H9 (cell line): ENCODE data around the gene RTL5. TPM values are rescaled to one million over a fixed set of nuclear protein-coding genes. Genes with fewer than 3 reads are reported as not detected.

Experiments
- DNase-seq: peaks from one replicate; pipeline ENCODE4 v3.0.0-alpha.2; 2017
- H2AFZ ChIP-seq: one replicate; pipeline ENCODE4 v1.6.1; 2013; ENCODE audit warnings: mild to moderate bottlenecking, low read length, control low read depth, moderate library complexity
- H2AK5ac ChIP-seq: 2 replicates; pipeline ENCODE4 v1.6.1; 2013; ENCODE audit warnings: low read length, control low read depth, mixed read lengths; ENCODE audit not compliant: insufficient read length
- H2BK120ac ChIP-seq: one replicate; pipeline ENCODE4 v1.6.1; 2013; ENCODE audit warnings: low read depth, mild to moderate bottlenecking, low read length, control low read depth, inconsistent platforms; ENCODE audit not compliant: poor library complexity, severe bottlenecking
- H2BK12ac ChIP-seq: 2 replicates; pipeline ENCODE4 v1.6.1; 2013; ENCODE audit warnings: low read length, control low read depth, mixed read lengths, low read depth; ENCODE audit not compliant: insufficient read length
- H2BK15ac ChIP-seq: 2 replicates; pipeline ENCODE4 v1.6.1; 2013; ENCODE audit warnings: low read depth, low read length, control low read depth
- H2BK20ac ChIP-seq: one replicate; pipeline ENCODE4 v1.6.1; 2013; ENCODE audit warnings: low read depth, mild to moderate bottlenecking, low read length, control low read depth, inconsistent platforms; ENCODE audit not compliant: poor library complexity, severe bottlenecking
- H2BK5ac ChIP-seq: 2 replicates; pipeline ENCODE4 v1.6.1; 2013; ENCODE audit warnings: low read length, control low read depth, mixed read lengths; ENCODE audit not compliant: insufficient read length
- H3K14ac ChIP-seq: 2 replicates; pipeline ENCODE4 v1.6.1; 2013; ENCODE audit warnings: low read length, control low read depth; ENCODE audit not compliant: insufficient read depth
- H3K18ac ChIP-seq: 2 replicates; pipeline ENCODE4 v1.6.1; 2013; ENCODE audit warnings: low read depth, mild to moderate bottlenecking, mixed read lengths, low read length, control low read depth; ENCODE audit not compliant: insufficient read length
- H3K23ac ChIP-seq: 2 replicates; pipeline ENCODE4 v1.6.1; 2013; ENCODE audit warnings: low read length, control low read depth, mixed read lengths, low read depth; ENCODE audit not compliant: insufficient read length
- H3K23me2 ChIP-seq: 2 replicates; pipeline ENCODE4 v1.6.1; 2013; ENCODE audit warnings: low read depth, mild to moderate bottlenecking, mixed read lengths, low read length, control low read depth; ENCODE audit not compliant: insufficient read length, poor library complexity, severe bottlenecking
- H3K27ac ChIP-seq: 2 replicates; pipeline ENCODE4 v1.5.1; 2013; ENCODE audit warnings: low read length, control low read depth, mixed read lengths, low read depth; ENCODE audit not compliant: insufficient read length
- H3K27me3 ChIP-seq: 2 replicates; pipeline ENCODE4 v1.6.1; 2013; ENCODE audit warnings: low read length, control low read depth, inconsistent platforms; ENCODE audit not compliant: insufficient read depth
- H3K4ac ChIP-seq: 2 replicates; pipeline ENCODE4 v1.6.1; 2013; ENCODE audit warnings: low read depth, mild to moderate bottlenecking, control low read depth, inconsistent platforms, low read length, moderate library complexity
- H3K4me1 ChIP-seq: 2 replicates; pipeline ENCODE4 v1.6.1; 2013; ENCODE audit warnings: low read length, control low read depth, inconsistent platforms; ENCODE audit not compliant: insufficient read depth
- H3K4me2 ChIP-seq: 2 replicates; pipeline ENCODE4 v1.6.1; 2013; ENCODE audit warnings: low read length, control low read depth, mixed read lengths; ENCODE audit not compliant: insufficient read length, insufficient read depth
- H3K56ac ChIP-seq: 2 replicates; pipeline ENCODE4 v1.6.1; 2013; ENCODE audit warnings: low read depth, mild to moderate bottlenecking, mixed read lengths, low read length, control low read depth; ENCODE audit not compliant: insufficient read length
- H3K79me1 ChIP-seq: 2 replicates; pipeline ENCODE4 v1.6.1; 2013; ENCODE audit warnings: low read depth, mild to moderate bottlenecking, moderate library complexity, low read length, control low read depth, inconsistent platforms; ENCODE audit not compliant: insufficient read depth, poor library complexity, severe bottlenecking
- H3K79me2 ChIP-seq: 2 replicates; pipeline ENCODE4 v1.6.1; 2013; ENCODE audit warnings: low read length, control low read depth, inconsistent platforms; ENCODE audit not compliant: insufficient read depth
- H3K9ac ChIP-seq: 2 replicates; pipeline ENCODE4 v1.6.1; 2013; ENCODE audit warnings: low read length, control low read depth, mixed read lengths; ENCODE audit not compliant: insufficient read length; ENCODE audit errors: extremely low read depth
- H3K9me3 ChIP-seq: one replicate; pipeline ENCODE4 v1.6.1; 2013; ENCODE audit warnings: low read depth, low read length, inconsistent platforms; ENCODE audit not compliant: control insufficient read depth
- H3T11ph ChIP-seq: one replicate; pipeline ENCODE4 v1.6.1; 2013; ENCODE audit warnings: mild to moderate bottlenecking, low read length, control low read depth, inconsistent platforms
- H4K20me1 ChIP-seq: one replicate; pipeline ENCODE4 v1.6.1; 2013; ENCODE audit not compliant: control insufficient read depth, insufficient read length, insufficient read depth
- H4K5ac ChIP-seq: 2 replicates; pipeline ENCODE4 v1.6.1; 2013; ENCODE audit warnings: low read depth, mild to moderate bottlenecking, mixed read lengths, low read length, control low read depth; ENCODE audit not compliant: insufficient read length
- H4K8ac ChIP-seq: replicated peaks from 2 replicates; pipeline ENCODE4 v1.6.1; 2013; ENCODE audit warnings: low read length, control low read depth, mixed read lengths, low read depth; ENCODE audit not compliant: insufficient read length
- H4K91ac ChIP-seq: 2 replicates; pipeline ENCODE4 v1.6.1; 2013; ENCODE audit warnings: low read depth, mild to moderate bottlenecking, moderate library complexity, mixed read lengths, low read length, control low read depth; ENCODE audit not compliant: insufficient read length
- H3K27ac Mint-ChIP-seq, 3 experiments: 2 replicates in 2 of 3; 3 replicates in 1 of 3; pipeline ENCODE4 v1.8.0; 2020 to 2021; ENCODE audit warnings: mixed read lengths in 3 of 3, mild to moderate bottlenecking in 1 of 3, moderate library complexity in 1 of 3
- H3K27me3 Mint-ChIP-seq: 2 replicates; pipeline ENCODE4 v1.8.0; 2021; ENCODE audit warnings: low read depth, mild to moderate bottlenecking, moderate library complexity, mixed read lengths
- H3K36me3 Mint-ChIP-seq, 3 experiments: 2 replicates in 2 of 3; 3 replicates in 1 of 3; pipeline ENCODE4 v1.8.0; 2020 to 2021; ENCODE audit warnings: low read depth in 3 of 3, mixed read lengths in 3 of 3; ENCODE audit not compliant: insufficient read depth in 1 of 3
- H3K4me1 Mint-ChIP-seq, 2 experiments: 2 replicates each; pipeline ENCODE4 v1.8.0; 2020; ENCODE audit warnings: mixed read lengths in 2 of 2
- H3K4me3 Mint-ChIP-seq, 2 experiments: 2 replicates in 1 of 2; 3 replicates in 1 of 2; pipeline ENCODE4 v1.8.0; 2020 to 2021; ENCODE audit warnings: mild to moderate bottlenecking in 2 of 2, mixed read lengths in 2 of 2, moderate library complexity in 1 of 2
- H3K9me3 Mint-ChIP-seq, 2 experiments: 2 replicates in 1 of 2; 3 replicates in 1 of 2; pipeline ENCODE4 v1.8.0; 2020; ENCODE audit warnings: mild to moderate bottlenecking in 2 of 2, mixed read lengths in 2 of 2, moderate library complexity in 1 of 2
- CTCF ChIP-seq: fragments of 200-600 bp; sonication (generic); conservative IDR thresholded peaks from 3 replicates; pipeline ENCODE4 v1.8.0; 2021; ENCODE audit warnings: antibody characterized with exemption, mild to moderate bottlenecking
- WGBS: extraction: QIAGEN DNeasy Blood & Tissue Kit; methylation state at CpG from one replicate; pipeline ENCODE4 v1.1.7; 2013; ENCODE audit warnings: missing lambda C conversion rate, low lambda C conversion rate, mixed read lengths; ENCODE audit not compliant: insufficient read length; ENCODE audit errors: extremely low coverage; 5-methylcytosine and 5-hydroxymethylcytosine counted together
- total RNA-seq: library from RNA; stranded (reverse); gene quantifications from 2 replicates; pipeline ENCODE4 v1.2.1, GENCODE V29; 2021

RTL5 gene
- total RNA-seq, 1 experiment from 2014 or later, result 1.2 TPM

GRCh38 chrX:72139538-72139937 is 7.8 kb upstream of the RTL5 start:
- Histone ChIP-seq H2BK12ac (no peak overlapping the region), H4K20me1 (no peaks in the 10 kb centered on the region), H3K4ac (no peak overlapping the region), H2BK5ac (no peak overlapping the region), H3K9me3 (peaks cover 41% of the 10 kb centered on the region), H3K27ac (no peak overlapping the region), H3K79me1 (no peaks in the 10 kb centered on the region), H4K8ac (no peak overlapping the region), H3K4me2 (no peak overlapping the region), H3K14ac (no peak overlapping the region), H3K79me2 (no peaks in the 10 kb centered on the region), H3K4me1 (no peaks in the 10 kb centered on the region), H2BK20ac (no peak overlapping the region), H2AFZ (no peak overlapping the region), H2AK5ac (no peak overlapping the region), H3T11ph (no peak overlapping the region), H3K18ac (no peak overlapping the region), H3K23ac (no peak overlapping the region), H3K9ac (no peak overlapping the region), H3K56ac (no peak overlapping the region), H4K91ac (no peak overlapping the region), H3K27me3 (no peaks in the 10 kb centered on the region), H3K23me2 (no peaks in the 10 kb centered on the region), H2BK15ac (no peak overlapping the region), H4K5ac (no peak overlapping the region), H2BK120ac (no peak overlapping the region)
- no CpG with 5 or more reads among the region's 8 CpGs for WGBS
- H3K4me1 Mint-ChIP-seq, result no peaks in the 10 kb centered on the region
- no peak for DNase-seq
- H3K9me3 Mint-ChIP-seq, result peaks cover 77 to 79% of the 10 kb centered on the region in 2 experiments
- TF ChIP-seq CTCF, result no peak
- peaks cover 3% of the 10 kb centered on the region for H3K27me3 Mint-ChIP-seq
- H3K4me3 Mint-ChIP-seq, result no peak overlapping the region
- H3K27ac Mint-ChIP-seq, result no peak overlapping the region
- peaks cover 32 to 47% (median 38%) of the 10 kb centered on the region in 3 experiments for H3K36me3 Mint-ChIP-seq
